Neural cell (in vitro differentiated cells): ENCODE measurements around the gene SERPINB10. TPM values are rescaled to one million over a fixed set of nuclear protein-coding genes. Genes with fewer than 3 reads are reported as not detected.

Experiments used
- H2AFZ ChIP-seq: fragments of 200-600, 300-800 bp; sonication (generic), shearing (Covaris generic); 2 replicates; pipeline ENCODE4 v1.6.0; 2014; ENCODE audit warnings: low read depth, mild to moderate bottlenecking, antibody characterized with exemption, low read length, moderate library complexity
- H3F3A ChIP-seq: fragments of 200-600 bp; shearing (Covaris generic); 2 replicates; pipeline ENCODE4 v1.6.1; 2016; ENCODE audit warnings: mild to moderate bottlenecking, moderate library complexity, mixed read lengths, antibody characterized with exemption, low read length; ENCODE audit not compliant: insufficient read depth, poor library complexity, severe bottlenecking
- H3K27ac ChIP-seq: fragments of 200-600, 300-800 bp; sonication (generic), shearing (Covaris generic); 2 replicates; pipeline ENCODE4 v1.5.1; 2014; ENCODE audit warnings: mild to moderate bottlenecking, low read length, moderate library complexity
- H3K27me3 ChIP-seq: fragments of 300-800, 200-600 bp; sonication (generic), shearing (Covaris generic); 2 replicates; pipeline ENCODE4 v1.6.0; 2014; ENCODE audit warnings: mild to moderate bottlenecking, low read depth, low read length, moderate library complexity; ENCODE audit not compliant: insufficient read depth
- H3K36me3 ChIP-seq: fragments of 300-800, 200-600 bp; sonication (generic), shearing (Covaris generic); 2 replicates; pipeline ENCODE4 v1.5.1; 2014; ENCODE audit warnings: mild to moderate bottlenecking, antibody characterized with exemption, low read length, moderate library complexity; ENCODE audit not compliant: insufficient read depth
- H3K4me2 ChIP-seq: fragments of 300-800, 200-600 bp; sonication (generic), shearing (Covaris generic); 2 replicates; pipeline ENCODE4 v1.6.0; 2014; ENCODE audit warnings: mild to moderate bottlenecking, low read length
- H3K4me3 ChIP-seq: fragments of 300-800, 200-600 bp; sonication (generic), shearing (Covaris generic); 2 replicates; pipeline ENCODE4 v1.5.1; 2014; ENCODE audit warnings: mild to moderate bottlenecking, low read length, moderate library complexity
- H3K79me2 ChIP-seq: fragments of 200-600 bp; shearing (Covaris generic); replicated peaks from 2 replicates; pipeline ENCODE4 v1.6.0; 2014; ENCODE audit warnings: mild to moderate bottlenecking, low read length, moderate library complexity; ENCODE audit not compliant: insufficient read depth
- H3K9ac ChIP-seq: fragments of 300-800, 200-600 bp; sonication (generic), shearing (Covaris generic); 2 replicates; pipeline ENCODE4 v1.6.1; 2016; ENCODE audit warnings: mild to moderate bottlenecking, low read length, mixed read lengths
- H3K9me2 ChIP-seq: fragments of 200-600 bp; shearing (Covaris generic); 2 replicates; pipeline ENCODE4 v1.6.1; 2016; ENCODE audit warnings: mild to moderate bottlenecking, low read length, mixed read lengths; ENCODE audit not compliant: insufficient read depth
- H3K9me3 ChIP-seq: fragments of 200-600, 300-800 bp; sonication (generic), shearing (Covaris generic); 2 replicates; pipeline ENCODE4 v1.6.1; 2016; ENCODE audit warnings: mild to moderate bottlenecking, mixed run types, low read length, moderate library complexity, mixed read lengths
- H4K20me1 ChIP-seq: fragments of 200-600 bp; shearing (Covaris generic); 2 replicates; pipeline ENCODE4 v1.6.1; 2016; ENCODE audit warnings: mild to moderate bottlenecking, mixed run types; ENCODE audit not compliant: insufficient read depth
- EP300 ChIP-seq: fragments of 450-650 bp; conservative IDR thresholded peaks from 2 replicates; pipeline ENCODE4 v1.6.1; 2014; ENCODE audit warnings: antibody characterized with exemption, mild to moderate bottlenecking, moderate library complexity; ENCODE audit not compliant: poor library complexity, severe bottlenecking
- EZH2 ChIP-seq: fragments of 200-600, 300-800 bp; shearing (Covaris generic), sonication (generic); IDR thresholded peaks from 2 replicates; pipeline ENCODE4 v1.6.1; 2014; ENCODE audit warnings: antibody characterized with exemption, low read length, borderline replicate concordance, mild to moderate bottlenecking; ENCODE audit not compliant: insufficient read depth, poor library complexity, severe bottlenecking
- MXI1 ChIP-seq: fragments of 450-650 bp; conservative IDR thresholded peaks from 2 replicates; pipeline ENCODE4 v1.6.1; 2014; ENCODE audit warnings: antibody characterized with exemption, mild to moderate bottlenecking; ENCODE audit not compliant: poor library complexity, severe bottlenecking
- POLR2AphosphoS5 ChIP-seq: IDR thresholded peaks from 2 replicates; pipeline ENCODE4 v1.6.1; 2012
- RAD21 ChIP-seq: fragments of 450-650 bp; conservative IDR thresholded peaks from 2 replicates; pipeline ENCODE4 v1.6.1; 2014; ENCODE audit warnings: antibody characterized with exemption, mild to moderate bottlenecking, moderate library complexity
- SMC3 ChIP-seq: fragments of 450-650 bp; conservative IDR thresholded peaks from 2 replicates; pipeline ENCODE4 v1.6.1; 2014; ENCODE audit warnings: antibody characterized with exemption, mild to moderate bottlenecking, moderate library complexity; ENCODE audit not compliant: poor library complexity
- TAF1 ChIP-seq: IDR thresholded peaks from 2 replicates; pipeline ENCODE4 v1.6.1; 2012; ENCODE audit warnings: low read depth
- polyA plus RNA-seq: library from polyadenylated mRNA; depleted of rRNA; stranded (reverse); fragments of >200 nt; gene quantifications from 2 replicates; pipeline ENCODE4 v1.2.3, GENCODE V29; 2014
- TF ChIP-seq, protein P1 (sequence below): fragments of 450-650 bp; IDR thresholded peaks from 2 replicates; pipeline ENCODE4 v1.5.1; 2014; ENCODE audit warnings: antibody characterized with exemption, mild to moderate bottlenecking, moderate library complexity; ENCODE audit not compliant: poor library complexity, severe bottlenecking
- TF ChIP-seq, protein P2 (sequence below): IDR thresholded peaks from 2 replicates; pipeline ENCODE4 v1.6.1; 2012; ENCODE audit warnings: borderline replicate concordance

Gene SERPINB10
- polyA plus RNA-seq, 1 donor from 2014 or later: not detected

DNA sequence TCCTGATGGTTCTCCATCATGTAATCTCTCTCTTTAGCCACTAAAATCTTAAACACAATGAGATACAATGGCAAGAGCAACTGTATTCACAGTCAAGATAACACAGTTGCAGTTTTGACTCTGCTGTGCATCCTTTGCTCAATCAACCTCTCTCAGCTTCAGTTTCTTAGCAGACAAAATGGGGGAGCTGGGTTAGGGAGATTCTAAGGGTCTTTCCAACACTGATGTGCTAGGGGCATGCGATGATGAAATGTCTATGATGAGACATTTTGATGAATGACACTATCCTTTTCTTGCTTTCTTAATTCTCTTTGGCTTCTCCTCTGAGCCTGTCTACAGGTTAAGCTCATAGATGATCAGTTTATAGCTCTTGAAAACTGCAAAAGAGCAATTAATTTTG is 1.1 kb downstream of the SERPINB10 start:
- no peaks in the 10 kb centered on the region for H4K20me1 ChIP-seq
- no peaks in the 10 kb centered on the region for H3K9me2 ChIP-seq
- H3K4me3 ChIP-seq: no peak overlapping the region
- no peaks in the 10 kb centered on the region for H3F3A ChIP-seq
- no peak overlapping the region for H3K9ac ChIP-seq
- H3K27me3 ChIP-seq: no peaks in the 10 kb centered on the region
- no peak overlapping the region for H3K27ac ChIP-seq
- H3K4me2 ChIP-seq: no peak overlapping the region
- no peaks in the 10 kb centered on the region for H3K9me3 ChIP-seq
- TF ChIP-seq POLR2AphosphoS5 (no peak), SMC3 (no peak), EP300 (no peak), MXI1 (no peak), RAD21 (no peak), EZH2 (no peak)
- TF ChIP-seq, protein P1, sequence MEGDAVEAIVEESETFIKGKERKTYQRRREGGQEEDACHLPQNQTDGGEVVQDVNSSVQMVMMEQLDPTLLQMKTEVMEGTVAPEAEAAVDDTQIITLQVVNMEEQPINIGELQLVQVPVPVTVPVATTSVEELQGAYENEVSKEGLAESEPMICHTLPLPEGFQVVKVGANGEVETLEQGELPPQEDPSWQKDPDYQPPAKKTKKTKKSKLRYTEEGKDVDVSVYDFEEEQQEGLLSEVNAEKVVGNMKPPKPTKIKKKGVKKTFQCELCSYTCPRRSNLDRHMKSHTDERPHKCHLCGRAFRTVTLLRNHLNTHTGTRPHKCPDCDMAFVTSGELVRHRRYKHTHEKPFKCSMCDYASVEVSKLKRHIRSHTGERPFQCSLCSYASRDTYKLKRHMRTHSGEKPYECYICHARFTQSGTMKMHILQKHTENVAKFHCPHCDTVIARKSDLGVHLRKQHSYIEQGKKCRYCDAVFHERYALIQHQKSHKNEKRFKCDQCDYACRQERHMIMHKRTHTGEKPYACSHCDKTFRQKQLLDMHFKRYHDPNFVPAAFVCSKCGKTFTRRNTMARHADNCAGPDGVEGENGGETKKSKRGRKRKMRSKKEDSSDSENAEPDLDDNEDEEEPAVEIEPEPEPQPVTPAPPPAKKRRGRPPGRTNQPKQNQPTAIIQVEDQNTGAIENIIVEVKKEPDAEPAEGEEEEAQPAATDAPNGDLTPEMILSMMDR: no peak
- no peaks in the 10 kb centered on the region for H3K36me3 ChIP-seq
- no peak overlapping the region for H2AFZ ChIP-seq
- no peaks in the 10 kb centered on the region for H3K79me2 ChIP-seq

DNA sequence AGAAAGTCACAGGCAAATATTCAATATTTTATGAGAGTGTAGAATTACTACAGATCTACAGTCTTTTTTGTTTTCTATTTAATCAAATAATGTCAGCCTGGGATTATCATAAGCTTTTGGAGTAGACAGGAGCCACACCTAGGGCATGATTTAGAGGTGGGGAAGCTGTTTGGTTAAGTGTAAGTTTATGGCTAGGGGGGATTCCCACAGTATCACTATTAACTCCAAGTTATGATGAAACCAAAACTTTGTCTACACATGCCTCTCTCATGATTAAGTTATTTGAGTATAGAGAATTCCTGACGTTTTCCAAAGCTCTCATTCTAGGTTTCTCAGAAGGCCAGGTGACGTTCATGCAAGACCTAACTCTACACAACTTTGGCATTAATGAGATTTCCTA is 2.1 kb downstream of the SERPINB10 start:
- no peak overlapping the region for H3K4me2 ChIP-seq
- H3F3A ChIP-seq: no peaks in the 10 kb centered on the region
- no peak overlapping the region for H3K9ac ChIP-seq
- no peaks in the 10 kb centered on the region for H3K9me3 ChIP-seq
- H3K9me2 ChIP-seq: no peaks in the 10 kb centered on the region
- H3K27me3 ChIP-seq: no peaks in the 10 kb centered on the region
- no peaks in the 10 kb centered on the region for H3K79me2 ChIP-seq
- no peak overlapping the region for H2AFZ ChIP-seq
- H4K20me1 ChIP-seq: no peaks in the 10 kb centered on the region
- H3K36me3 ChIP-seq: no peaks in the 10 kb centered on the region
- no peak overlapping the region for H3K4me3 ChIP-seq
- TF ChIP-seq EZH2 (no peak), TAF1 (no peak), MXI1 (no peak), RAD21 (no peak), POLR2AphosphoS5 (no peak), SMC3 (no peak), EP300 (no peak)
- TF ChIP-seq, protein P2, sequence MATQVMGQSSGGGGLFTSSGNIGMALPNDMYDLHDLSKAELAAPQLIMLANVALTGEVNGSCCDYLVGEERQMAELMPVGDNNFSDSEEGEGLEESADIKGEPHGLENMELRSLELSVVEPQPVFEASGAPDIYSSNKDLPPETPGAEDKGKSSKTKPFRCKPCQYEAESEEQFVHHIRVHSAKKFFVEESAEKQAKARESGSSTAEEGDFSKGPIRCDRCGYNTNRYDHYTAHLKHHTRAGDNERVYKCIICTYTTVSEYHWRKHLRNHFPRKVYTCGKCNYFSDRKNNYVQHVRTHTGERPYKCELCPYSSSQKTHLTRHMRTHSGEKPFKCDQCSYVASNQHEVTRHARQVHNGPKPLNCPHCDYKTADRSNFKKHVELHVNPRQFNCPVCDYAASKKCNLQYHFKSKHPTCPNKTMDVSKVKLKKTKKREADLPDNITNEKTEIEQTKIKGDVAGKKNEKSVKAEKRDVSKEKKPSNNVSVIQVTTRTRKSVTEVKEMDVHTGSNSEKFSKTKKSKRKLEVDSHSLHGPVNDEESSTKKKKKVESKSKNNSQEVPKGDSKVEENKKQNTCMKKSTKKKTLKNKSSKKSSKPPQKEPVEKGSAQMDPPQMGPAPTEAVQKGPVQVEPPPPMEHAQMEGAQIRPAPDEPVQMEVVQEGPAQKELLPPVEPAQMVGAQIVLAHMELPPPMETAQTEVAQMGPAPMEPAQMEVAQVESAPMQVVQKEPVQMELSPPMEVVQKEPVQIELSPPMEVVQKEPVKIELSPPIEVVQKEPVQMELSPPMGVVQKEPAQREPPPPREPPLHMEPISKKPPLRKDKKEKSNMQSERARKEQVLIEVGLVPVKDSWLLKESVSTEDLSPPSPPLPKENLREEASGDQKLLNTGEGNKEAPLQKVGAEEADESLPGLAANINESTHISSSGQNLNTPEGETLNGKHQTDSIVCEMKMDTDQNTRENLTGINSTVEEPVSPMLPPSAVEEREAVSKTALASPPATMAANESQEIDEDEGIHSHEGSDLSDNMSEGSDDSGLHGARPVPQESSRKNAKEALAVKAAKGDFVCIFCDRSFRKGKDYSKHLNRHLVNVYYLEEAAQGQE: no peak
- TF ChIP-seq, protein P1: no peak
- H3K27ac ChIP-seq: no peak overlapping the region
